Spleen (tissue), 11 donors: ENCODE results near the gene FKBP11. TPM values are rescaled to one million over a fixed set of nuclear protein-coding genes. Genes with fewer than 3 reads are reported as not detected.

Experiments used
- polyA plus RNA-seq, 3 donors: library from polyadenylated mRNA; stranded (reverse); fragments of 200-250 nt; gene quantifications; one replicate each; pipeline ENCODE4 v1.2.1, GENCODE V29; 2013
- small RNA-seq, 4 donors: library from RNA; depleted of rRNA; stranded (forward); fragments of <200 nt; gene quantifications; one replicate each; pipeline ENCODE3, GENCODE V24; 2016
- total RNA-seq, 7 donors: library from RNA; depleted of rRNA in 3 of 7; stranded (reverse); fragments of >200 nt in 3 of 7; fragmentation: NEBNext Ultra II Directional in 4 of 7; extraction: Animal tissue kit (Norgen Biotek cat#: 25700) in 4 of 7; gene quantifications; one replicate each; pipeline versions ENCODE4 v1.1.0 to v1.2.1, GENCODE V29; 2016 to 2021
- donor health status: healthy with polysubstance abuse.
- donor health status: DM: no; HTN: no; CAD: no; lungs with moderate emphysema.
- donor health status: DM: no; HTN: no; CAD: no.
- donor health status: Bipolar disorder and iron deficiency.
- donor health status: healthy.
- donor health status: DM: no; HTN: no; CAD: no.
- donor health status: DM: yes; HTN: yes; CAD: no.

FKBP11 gene
- total and polyA plus RNA-seq, 10 donors: 27.8 to 73.8 (median 42.7) TPM

Small RNA genes within 50 kb of the gene (small RNA-seq; reads per million reads assigned to genes)
- gene AC073610.1: 0 reads per million in 4 donors
- gene RNU6-600P: 0 reads per million in 4 donors

Other genes with a start within 250 kb of the FKBP11 start
- gene KANSL2, start 243.3 kb downstream of the FKBP11 start, total RNA-seq: 10 to 100 TPM; 28.4 to 50.7 (median 31.6) TPM
- gene KANSL2, start 243.3 kb downstream of the FKBP11 start, polyA plus RNA-seq: 10 to 100 TPM; 38.3 to 48.4 (median 43.3) TPM
- gene CCNT1, start 208.8 kb downstream of the FKBP11 start, total RNA-seq: 10 to 100 TPM; 30.3 to 53.4 (median 40.9) TPM
- 1 to 10 TPM; 4.0 to 5.7 (median 4.8) TPM for gene CCNT1, start 208.8 kb downstream of the FKBP11 start, polyA plus RNA-seq
- gene ADCY6, start 136.4 kb downstream of the FKBP11 start, total RNA-seq: 10 to 100 TPM; 10.3 to 20.4 (median 14.4) TPM
- gene ADCY6, start 136.4 kb downstream of the FKBP11 start, polyA plus RNA-seq: 1 to 10 TPM; 1.6 to 5.7 (median 2.3) TPM
- gene CACNB3, start 107.0 kb downstream of the FKBP11 start, total RNA-seq: 10 to 100 TPM in 3 of 7 donors, 1 to 10 TPM in 4; 4.7 to 16.1 (median 8.4) TPM
- gene CACNB3, start 107.0 kb downstream of the FKBP11 start, polyA plus RNA-seq: 1 to 10 TPM; 2.5 to 4.6 (median 4.3) TPM
- 100 to 1,000 TPM in 3 of 7 donors, 10 to 100 TPM in 4; 71.7 to 104 (median 91.7) TPM for gene DDX23, start 73.3 kb downstream of the FKBP11 start, total RNA-seq
- 10 to 100 TPM; 33.1 to 54.9 (median 49.2) TPM for gene DDX23, start 73.3 kb downstream of the FKBP11 start, polyA plus RNA-seq
- gene RND1, start 59.6 kb downstream of the FKBP11 start, total RNA-seq: 1 to 10 TPM in 5 of 7 donors, under 1 TPM in 2; 0.69 to 3.0 (median 1.5) TPM
- gene RND1, start 59.6 kb downstream of the FKBP11 start, polyA plus RNA-seq: under 1 TPM; 0.65 to 0.93 (median 0.86) TPM
- gene ARF3, start 32.0 kb upstream of the FKBP11 start, total RNA-seq: 100 to 1,000 TPM in 4 of 7 donors, 10 to 100 TPM in 3; 66.8 to 152 (median 125) TPM
- gene ARF3, start 32.0 kb upstream of the FKBP11 start, polyA plus RNA-seq: 10 to 100 TPM; 22.2 to 54.1 (median 31.2) TPM
- 1 to 10 TPM in 6 of 7 donors, under 1 TPM in 1; 0.59 to 2.9 (median 2.0) TPM for gene WNT10B, start 46.2 kb upstream of the FKBP11 start, total RNA-seq
- 1 to 10 TPM; 2.5 to 5.4 (median 4.6) TPM for gene WNT10B, start 46.2 kb upstream of the FKBP11 start, polyA plus RNA-seq
- under 1 TPM in 3 of 7 donors, not detected in 4; 0.23 to 0.52 (median 0.41) TPM for gene WNT1, start 52.8 kb upstream of the FKBP11 start, total RNA-seq
- gene WNT1, start 52.8 kb upstream of the FKBP11 start, polyA plus RNA-seq: under 1 TPM in 1 of 3 donors, not detected in 2; 0.06 TPM
- 1 to 10 TPM in 1 of 7 donors, under 1 TPM in 5, not detected in 1; 0.15 to 2.0 (median 0.40) TPM for gene DDN, start 73.9 kb upstream of the FKBP11 start, total RNA-seq
- gene DDN, start 73.9 kb upstream of the FKBP11 start, polyA plus RNA-seq: under 1 TPM; 0.09 to 0.64 (median 0.42) TPM
- 10 to 100 TPM; 40.2 to 47.2 (median 44.6) TPM for gene PRKAG1, start 93.3 kb upstream of the FKBP11 start, total RNA-seq
- gene PRKAG1, start 93.3 kb upstream of the FKBP11 start, polyA plus RNA-seq: 10 to 100 TPM; 34.1 to 41.4 (median 39.8) TPM
- gene KMT2D, start 135.3 kb upstream of the FKBP11 start, total RNA-seq: 100 to 1,000 TPM; 115 to 172 (median 163) TPM
- gene KMT2D, start 135.3 kb upstream of the FKBP11 start, polyA plus RNA-seq: 10 to 100 TPM in 1 of 3 donors, 1 to 10 TPM in 2; 5.1 to 42.1 (median 6.0) TPM
- 1 to 10 TPM; 2.0 to 4.3 (median 2.5) TPM for gene RHEBL1, start 144.5 kb upstream of the FKBP11 start, total RNA-seq
- 1 to 10 TPM; 3.9 to 6.7 (median 5.5) TPM for gene RHEBL1, start 144.5 kb upstream of the FKBP11 start, polyA plus RNA-seq
- gene DHH, start 169.3 kb upstream of the FKBP11 start, total RNA-seq: 1 to 10 TPM in 3 of 7 donors, under 1 TPM in 4; 0.33 to 2.6 (median 0.79) TPM
- under 1 TPM; 0.09 to 0.74 (median 0.59) TPM for gene DHH, start 169.3 kb upstream of the FKBP11 start, polyA plus RNA-seq
- gene LMBR1L, start 185.4 kb upstream of the FKBP11 start, total RNA-seq: 100 to 1,000 TPM in 2 of 7 donors, 10 to 100 TPM in 5; 60.3 to 108 (median 85.8) TPM
- gene LMBR1L, start 185.4 kb upstream of the FKBP11 start, polyA plus RNA-seq: 10 to 100 TPM; 44.1 to 78.0 (median 61.2) TPM
- 100 to 1,000 TPM; 326 to 706 (median 476) TPM for gene TUBA1B, start 205.9 kb upstream of the FKBP11 start, total RNA-seq
- 100 to 1,000 TPM; 231 to 582 (median 476) TPM for gene TUBA1B, start 205.9 kb upstream of the FKBP11 start, polyA plus RNA-seq